Endothelial cell of hepatic sinusoid (primary cell): Measurements from ENCODE around the gene DNAJC11.

Experiments
- in situ Hi-C: cut with HindIII; loops from 2 replicates; pipeline ENCODE4 v1.10.0; 2017; ENCODE audit warnings: low sequenced_read_pairs

Gene DNAJC11

GRCh38 chr1:6588128-6588892 is 113.3 kb downstream of the DNAJC11 start:
- in situ Hi-C loops: no loop called here

GRCh38 chr1:6587261-6588005 is 114.2 kb downstream of the DNAJC11 start:
- in situ Hi-C loops: no loop called here

- in situ Hi-C loops: no loop called here
Measured at GRCh38 chr1:6586404-6586816, 115.2 kb downstream of the DNAJC11 start.

- in situ Hi-C loops: no loop called here
Measured at GRCh38 chr1:6585841-6586240, 115.8 kb downstream of the DNAJC11 start.

- in situ Hi-C loops: no loop called here
Measured at GRCh38 chr1:6585081-6585722, 116.4 kb downstream of the DNAJC11 start.
